T-helper 2 cell treated with Interferon-gamma antibody and Interleukin-4, amounts not matched to agents 5 μg/mL and 100 μg/mL, for 36 hours (primary cell): ENCODE measurements around the gene APLF.
A peak's percentile ranks its signal among the peaks of the same experiment; 100 is the strongest.
"Not testable (repeated sequence)": the region's sequence is repeated elsewhere in the genome, so short reads cannot be mapped to it uniquely, and the experiment has no call there.

Source experiments
- DNase-seq: peaks from one replicate; pipeline ENCODE4 v3.0.0; 2021; ENCODE audit warnings: low spot score
- H3K27ac Mint-ChIP-seq: one replicate; pipeline ENCODE4 v1.8.0; 2021; ENCODE audit warnings: mild to moderate bottlenecking, mixed read lengths
- H3K27me3 Mint-ChIP-seq: one replicate; pipeline ENCODE4 v1.8.0; 2021; ENCODE audit warnings: low read depth, mixed read lengths
- H3K36me3 Mint-ChIP-seq: one replicate; pipeline ENCODE4 v1.8.0; 2021; ENCODE audit warnings: low read depth, mixed read lengths
- H3K4me1 Mint-ChIP-seq: one replicate; pipeline ENCODE4 v1.8.0; 2021; ENCODE audit warnings: low read depth, mixed read lengths
- H3K4me3 Mint-ChIP-seq: one replicate; pipeline ENCODE4 v1.8.0; 2022; ENCODE audit warnings: mild to moderate bottlenecking, moderate library complexity, mixed read lengths
- H3K9me3 Mint-ChIP-seq: one replicate; pipeline ENCODE4 v1.8.0; 2021; ENCODE audit warnings: mixed read lengths

Gene APLF

DNA sequence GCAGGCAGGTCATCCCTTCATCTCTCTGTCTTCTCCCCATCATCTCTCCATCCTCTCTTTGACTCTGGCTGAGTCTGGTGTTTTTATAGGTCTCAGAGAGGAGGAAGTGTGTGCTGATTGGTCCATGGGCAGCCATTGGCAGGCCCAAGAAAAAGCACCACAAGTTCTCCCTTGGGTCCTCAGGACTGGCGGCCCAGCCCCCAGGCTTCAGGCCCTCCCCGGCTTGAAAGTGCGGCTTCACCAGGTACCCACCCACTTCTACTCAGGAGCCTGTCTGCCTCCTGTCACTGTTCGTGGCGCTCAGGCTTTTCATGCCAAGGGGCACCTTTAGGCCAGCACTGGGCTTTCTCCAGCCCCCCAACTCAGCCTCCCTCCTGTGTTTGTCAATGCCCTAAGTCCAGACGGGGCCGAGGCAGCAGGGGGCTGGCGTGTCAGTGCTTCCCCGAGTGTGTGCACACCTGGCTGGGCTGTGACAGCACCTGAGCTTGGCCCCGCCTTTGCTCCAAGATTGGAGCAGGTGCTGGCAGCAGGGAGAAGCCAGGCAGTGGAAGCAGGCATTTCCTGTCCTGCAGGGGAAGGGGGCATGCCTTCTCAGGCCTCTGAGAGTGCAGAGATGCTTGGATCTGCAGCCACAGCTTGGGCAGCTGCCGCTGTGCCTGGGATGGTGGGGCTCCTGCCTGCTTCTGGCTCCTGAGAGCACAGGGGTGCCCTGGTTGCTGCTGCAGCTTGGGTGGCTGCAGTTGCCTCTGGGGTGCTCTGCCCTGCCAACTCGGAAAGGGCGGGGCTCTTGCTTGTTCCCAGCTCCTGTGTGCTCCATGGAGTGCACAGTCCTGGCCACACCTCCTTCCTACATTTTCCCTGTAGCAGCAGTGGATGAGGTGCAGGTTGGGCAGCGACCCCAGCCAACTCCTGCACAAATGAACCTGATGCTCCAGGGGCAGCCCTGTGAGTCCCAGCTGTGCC is 34.4 kb upstream of the APLF start:
- peaks cover 11% of the 10 kb centered on the region for H3K27me3 Mint-ChIP-seq
- H3K27ac Mint-ChIP-seq: no peak overlapping the region
- peaks cover 4% of the 10 kb centered on the region for H3K4me1 Mint-ChIP-seq
- no peak overlapping the region for H3K4me3 Mint-ChIP-seq
- no peak for DNase-seq
- H3K36me3 Mint-ChIP-seq: no peaks in the 10 kb centered on the region
- no peaks in the 10 kb centered on the region for H3K9me3 Mint-ChIP-seq

DNA sequence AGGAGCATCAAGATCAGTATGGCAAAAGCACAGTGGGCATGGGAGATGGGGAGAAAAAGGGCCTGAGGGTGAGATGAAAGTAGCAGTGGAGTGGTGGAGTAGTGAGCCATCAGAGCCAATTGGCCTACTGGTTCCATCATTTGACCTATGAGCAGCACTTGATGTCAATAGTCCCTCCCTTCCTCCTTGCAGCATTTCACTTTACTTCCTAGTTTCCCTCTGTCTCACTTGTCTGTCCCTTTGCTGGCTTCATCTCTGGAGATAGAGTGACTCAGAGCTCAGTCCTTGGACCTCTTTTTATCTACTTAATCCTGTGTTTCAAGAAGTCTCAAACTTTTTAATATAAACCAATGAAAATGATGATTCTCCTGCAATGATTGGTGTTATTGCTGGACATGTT is 32.4 kb upstream of the APLF start:
- H3K36me3 Mint-ChIP-seq: no peaks in the 10 kb centered on the region
- no peaks in the 10 kb centered on the region for H3K9me3 Mint-ChIP-seq
- no peak overlapping the region for H3K27ac Mint-ChIP-seq
- no peak overlapping the region for H3K4me3 Mint-ChIP-seq
- peaks cover 9% of the 10 kb centered on the region for H3K27me3 Mint-ChIP-seq
- H3K4me1 Mint-ChIP-seq: peaks cover 4% of the 10 kb centered on the region
- no peak for DNase-seq

DNA sequence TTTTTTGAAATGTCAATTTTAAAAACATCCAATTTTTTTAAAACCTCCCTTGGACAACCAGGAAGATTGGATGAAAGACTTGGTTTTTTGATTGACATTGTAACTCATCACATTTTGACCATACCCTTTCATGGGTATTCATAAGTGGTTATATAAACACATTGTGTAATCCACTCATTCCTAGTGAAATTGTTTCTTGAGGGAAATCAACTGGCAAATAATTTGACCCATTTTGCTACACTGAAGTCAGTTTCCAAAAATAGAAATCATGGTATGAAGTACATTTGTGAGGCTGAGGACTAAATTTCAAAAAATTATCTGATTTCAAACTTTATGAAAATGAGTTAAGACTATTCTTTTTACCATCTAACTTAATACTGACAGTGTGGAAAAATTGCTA is 31.8 kb upstream of the APLF start:
- Mint-ChIP-seq H3K36me3 (no peaks in the 10 kb centered on the region), H3K27me3 (peaks cover 7% of the 10 kb centered on the region), H3K4me3 (no peak overlapping the region), H3K4me1 (peaks cover 7% of the 10 kb centered on the region), H3K9me3 (no peaks in the 10 kb centered on the region), H3K27ac (no peak overlapping the region)
- no peak for DNase-seq

DNA sequence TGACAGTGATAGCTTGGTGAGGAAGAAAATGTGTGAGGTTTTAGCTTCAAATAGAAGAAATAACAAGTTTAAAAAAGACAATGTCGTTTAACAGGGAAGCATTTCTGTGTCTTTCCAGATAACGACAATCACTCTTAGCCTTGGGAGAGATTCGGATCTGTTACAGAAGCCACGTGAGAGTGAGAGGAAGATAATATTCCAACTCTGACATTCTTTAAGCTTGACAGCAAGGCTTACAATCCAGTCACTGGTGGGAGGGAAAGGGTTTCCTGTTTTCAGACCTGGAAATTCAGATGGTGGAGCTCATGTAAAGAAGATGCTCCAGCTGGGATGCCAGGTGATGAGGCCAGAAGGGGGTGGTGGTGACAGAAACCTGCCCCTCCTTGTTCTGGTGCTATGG is 31.1 kb upstream of the APLF start:
- Mint-ChIP-seq H3K36me3 (no peaks in the 10 kb centered on the region), H3K4me1 (peaks cover 10% of the 10 kb centered on the region), H3K9me3 (no peaks in the 10 kb centered on the region), H3K4me3 (no peak overlapping the region), H3K27ac (no peak overlapping the region), H3K27me3 (peaks cover 7% of the 10 kb centered on the region)
- no peak for DNase-seq

DNA sequence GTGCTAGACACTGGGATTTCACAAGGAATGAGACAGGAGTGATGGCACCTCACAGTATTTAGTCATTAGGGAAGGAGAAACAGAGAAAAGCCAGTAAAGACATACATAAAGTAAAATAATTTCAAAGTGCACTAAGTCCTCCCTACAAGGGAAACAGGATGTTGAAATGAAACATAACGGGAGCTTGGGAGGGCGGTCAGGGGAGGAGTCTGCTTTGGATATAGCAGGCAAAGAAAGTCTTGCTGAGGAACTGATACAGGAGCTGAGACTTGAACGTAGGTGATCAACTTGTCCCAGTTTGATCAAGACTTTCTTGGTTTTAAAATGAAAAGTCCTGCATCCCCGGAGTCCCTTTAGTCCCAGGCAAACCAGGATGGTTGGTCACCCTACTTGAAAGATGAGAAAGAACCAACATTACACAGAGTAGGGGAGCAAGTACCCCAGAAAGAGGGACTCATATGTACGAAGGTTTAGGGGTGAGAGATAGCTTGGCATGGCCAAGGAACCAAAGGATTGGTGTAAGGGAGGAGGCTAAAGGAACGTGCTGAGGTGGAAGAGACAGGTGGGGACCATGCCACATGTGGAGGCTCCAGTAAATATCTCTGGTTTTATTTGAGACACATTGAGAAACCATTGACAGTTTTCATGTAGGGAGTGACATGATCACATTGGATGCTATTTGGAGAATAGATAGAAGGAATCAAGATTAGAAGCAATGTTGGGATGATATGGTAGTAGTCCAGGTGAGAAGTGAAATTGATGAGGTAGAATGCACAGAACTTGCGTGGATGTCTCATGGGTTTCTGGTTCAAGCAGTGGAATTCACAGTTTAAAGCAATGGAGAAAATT is 28.7 kb upstream of the APLF start:
- peaks cover 15% of the 10 kb centered on the region for H3K4me1 Mint-ChIP-seq
- no peaks in the 10 kb centered on the region for H3K36me3 Mint-ChIP-seq
- peaks cover 11% of the 10 kb centered on the region for H3K27me3 Mint-ChIP-seq
- no peak for DNase-seq
- H3K9me3 Mint-ChIP-seq: no peaks in the 10 kb centered on the region
- H3K4me3 Mint-ChIP-seq: no peak overlapping the region
- no peak overlapping the region for H3K27ac Mint-ChIP-seq

DNA sequence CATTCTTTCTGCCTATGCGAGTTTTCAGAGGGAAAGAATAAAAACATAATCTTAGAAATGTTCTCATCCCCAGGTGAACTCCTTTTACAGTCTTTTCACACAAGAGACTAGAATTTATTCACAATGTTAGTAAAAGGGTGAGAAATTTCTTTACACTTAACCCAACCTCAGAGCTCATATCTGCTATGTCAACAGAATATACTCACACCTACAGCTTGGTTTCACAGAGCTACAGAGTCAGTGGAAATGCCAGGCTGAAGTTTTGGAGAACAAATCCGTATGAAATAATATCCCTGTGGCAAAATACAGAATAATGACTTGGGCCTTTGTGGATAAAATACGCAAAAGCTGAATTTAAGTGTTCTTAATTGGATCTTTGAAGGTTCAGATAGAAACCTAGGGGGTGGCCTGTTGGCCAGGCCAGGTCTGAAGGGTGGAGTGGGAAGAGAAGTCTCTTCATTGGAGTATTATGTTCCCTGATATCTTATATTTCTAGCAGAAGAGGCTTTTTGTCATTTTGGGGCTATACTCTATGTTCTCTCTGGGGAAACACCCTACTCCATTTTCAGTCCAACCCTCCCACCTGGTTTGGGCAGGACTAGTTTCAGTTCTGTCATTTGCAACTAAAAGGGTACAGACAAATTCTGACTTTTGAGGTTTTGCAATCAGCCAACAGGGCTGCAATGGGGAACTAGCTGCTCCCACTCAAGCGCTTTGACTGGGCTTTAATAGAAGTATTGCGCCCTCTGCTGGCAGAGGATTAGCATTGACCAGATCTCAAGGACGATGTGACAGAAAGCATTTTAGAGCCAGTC is 26.0 kb upstream of the APLF start:
- H3K4me1 Mint-ChIP-seq: peaks cover 12% of the 10 kb centered on the region
- peak; percentile 85 for DNase-seq
- peak overlapping the region; percentile 68 for H3K27ac Mint-ChIP-seq
- no peak overlapping the region for H3K4me3 Mint-ChIP-seq
- no peaks in the 10 kb centered on the region for H3K36me3 Mint-ChIP-seq
- peaks cover 12% of the 10 kb centered on the region for H3K27me3 Mint-ChIP-seq
- H3K9me3 Mint-ChIP-seq: no peaks in the 10 kb centered on the region

DNA sequence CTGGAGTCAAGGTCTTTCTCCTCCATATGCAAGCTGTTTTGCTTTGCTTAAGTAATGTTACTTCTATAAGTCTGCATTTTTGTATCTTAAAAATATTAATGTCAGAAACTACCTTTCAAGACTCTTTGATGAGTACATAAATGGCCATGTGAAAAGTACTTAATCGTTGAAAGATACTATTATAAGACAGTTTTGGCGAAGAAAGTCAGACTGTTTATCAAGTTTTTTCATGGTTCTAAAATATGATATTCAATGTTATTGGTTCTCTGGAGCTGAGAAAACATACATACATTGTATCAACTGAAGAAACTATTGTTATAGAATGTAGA is 25.4 kb upstream of the APLF start:
- H3K36me3 Mint-ChIP-seq: no peaks in the 10 kb centered on the region
- H3K9me3 Mint-ChIP-seq: no peaks in the 10 kb centered on the region
- no peak overlapping the region for H3K4me3 Mint-ChIP-seq
- no peak overlapping the region for H3K27ac Mint-ChIP-seq
- peaks cover 12% of the 10 kb centered on the region for H3K4me1 Mint-ChIP-seq
- H3K27me3 Mint-ChIP-seq: peaks cover 8% of the 10 kb centered on the region
- DNase-seq: no peak

DNA sequence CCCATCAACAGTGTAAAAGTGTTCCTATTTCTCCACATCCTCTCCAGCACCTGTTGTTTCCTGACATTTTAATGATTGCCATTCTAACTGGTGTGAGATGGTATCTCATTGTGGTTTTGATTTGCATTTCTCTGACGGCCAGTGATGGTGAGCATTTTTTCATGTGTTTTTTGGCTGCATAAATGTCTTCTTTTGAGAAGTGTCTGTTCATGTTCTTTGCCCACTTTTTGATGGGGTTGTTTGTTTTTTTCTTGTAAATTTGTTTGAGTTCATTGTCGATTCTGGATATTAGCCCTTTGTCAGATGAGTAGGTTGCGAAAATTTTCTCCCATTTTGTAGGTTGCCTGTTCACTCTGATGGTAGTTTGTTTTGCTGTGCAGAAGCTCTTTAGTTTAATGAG is 21.0 kb upstream of the APLF start:
- H3K36me3 Mint-ChIP-seq, H3K4me3 Mint-ChIP-seq, H3K27me3 Mint-ChIP-seq, DNase-seq, H3K9me3 Mint-ChIP-seq, H3K27ac Mint-ChIP-seq, H3K4me1 Mint-ChIP-seq: not testable (repeated sequence)

DNA sequence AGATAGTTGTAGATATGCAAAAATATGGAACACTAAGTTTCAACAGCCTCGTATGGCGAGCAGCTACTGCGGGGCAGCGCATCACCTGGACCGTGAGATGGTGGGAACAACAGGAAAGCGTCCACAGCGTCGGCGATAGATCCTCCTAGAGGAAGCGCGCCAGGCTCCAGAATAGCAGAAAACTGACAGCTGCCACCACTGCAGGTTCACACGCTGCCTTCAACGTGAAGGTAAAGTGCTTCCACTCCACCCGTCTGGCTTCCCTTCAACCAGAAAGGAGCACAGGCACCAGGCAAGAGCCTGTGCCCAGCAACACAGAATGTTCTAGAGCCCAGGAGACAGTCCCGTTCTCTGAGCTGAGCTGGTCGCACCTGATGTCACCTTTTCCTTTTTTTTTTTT is 20.3 kb upstream of the APLF start:
- H3K4me3 Mint-ChIP-seq: no peak overlapping the region
- DNase-seq: no peak
- no peaks in the 10 kb centered on the region for H3K36me3 Mint-ChIP-seq
- peaks cover under 1% of the 10 kb centered on the region for H3K4me1 Mint-ChIP-seq
- H3K27ac Mint-ChIP-seq: no peak overlapping the region
- no peaks in the 10 kb centered on the region for H3K9me3 Mint-ChIP-seq
- peaks cover 8% of the 10 kb centered on the region for H3K27me3 Mint-ChIP-seq

DNA sequence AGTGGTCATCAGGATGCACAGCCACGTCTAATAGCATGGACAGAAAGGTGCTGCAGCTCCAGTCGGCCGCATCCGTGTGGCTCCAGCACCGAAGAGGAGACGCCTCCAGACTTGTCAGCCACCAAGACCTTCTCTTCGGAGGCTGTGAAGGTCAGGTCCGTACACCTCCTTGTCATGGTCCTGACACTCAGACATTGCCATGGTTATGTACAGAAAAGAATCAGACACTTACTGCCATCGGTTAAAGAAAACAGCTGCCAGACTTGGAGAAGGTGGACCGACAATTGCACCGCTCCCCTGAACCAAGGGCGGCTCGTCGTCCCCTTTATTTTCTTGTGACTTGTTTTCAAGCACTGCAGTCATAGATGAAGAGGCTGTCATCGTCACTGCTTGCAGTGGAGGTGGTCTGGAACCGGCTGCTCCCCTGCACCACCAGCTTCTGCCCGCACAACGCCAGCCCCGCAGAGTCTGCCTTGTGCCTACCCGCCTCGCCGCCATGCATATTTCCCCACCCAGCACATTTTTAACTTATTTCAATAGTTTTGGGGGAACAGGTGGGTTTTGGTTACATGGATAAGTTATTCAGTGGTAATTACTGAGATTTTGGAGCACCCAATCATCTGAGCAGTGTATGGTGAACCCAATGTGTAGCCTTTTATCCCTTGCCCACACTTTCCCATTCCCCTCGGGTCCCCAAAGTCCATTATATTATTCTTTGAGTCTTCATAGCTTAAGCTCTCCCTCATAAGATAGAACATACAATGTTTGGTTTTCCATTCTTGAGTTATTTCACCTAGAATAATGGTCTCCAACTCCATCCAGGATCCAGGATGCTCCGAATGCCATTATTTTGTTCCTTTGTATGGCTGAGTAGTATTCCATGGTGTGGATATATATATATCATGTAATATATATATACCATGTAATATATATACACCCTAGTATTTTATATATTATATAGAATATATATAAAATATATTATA is 18.4 kb upstream of the APLF start:
- Mint-ChIP-seq H3K27ac (no peak overlapping the region), H3K4me1 (peaks cover 7% of the 10 kb centered on the region), H3K27me3 (peaks cover 3% of the 10 kb centered on the region), H3K9me3 (no peaks in the 10 kb centered on the region), H3K36me3 (no peaks in the 10 kb centered on the region), H3K4me3 (no peak overlapping the region)
- no peak for DNase-seq

DNA sequence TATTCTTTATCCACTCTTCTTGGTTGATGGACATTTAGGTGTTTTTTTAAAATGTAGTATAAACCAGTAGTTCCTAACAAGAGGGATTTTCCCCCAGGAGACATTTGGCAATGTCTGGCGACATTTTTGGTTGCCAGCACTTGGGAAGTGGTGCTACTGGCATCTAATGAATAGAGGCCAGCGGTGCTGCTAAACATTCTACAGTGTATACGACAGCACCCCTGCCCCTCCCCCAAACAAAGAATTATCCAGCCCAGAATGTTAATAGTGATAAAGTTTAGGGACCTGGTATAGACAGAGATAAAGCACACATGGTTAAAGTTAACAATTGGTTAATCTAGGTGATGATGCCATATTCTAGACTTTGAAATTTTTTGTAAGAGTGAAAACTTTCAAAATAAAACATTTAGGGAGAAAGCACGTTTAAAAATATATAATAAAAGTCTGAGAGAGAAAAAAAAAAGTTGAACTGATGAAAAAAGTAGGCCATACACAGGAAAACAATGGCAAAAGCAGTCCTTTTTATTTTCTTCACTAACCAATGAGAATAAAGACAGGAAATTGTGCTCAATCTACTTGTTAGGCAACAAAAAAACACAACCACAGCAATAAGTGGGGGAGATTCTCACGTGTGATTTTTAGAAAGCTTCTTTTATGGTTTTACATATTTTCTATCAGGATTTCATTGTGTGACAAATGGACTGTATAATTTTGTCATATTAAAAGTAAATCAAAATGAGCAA is 15.1 kb upstream of the APLF start:
- no peaks in the 10 kb centered on the region for H3K9me3 Mint-ChIP-seq
- peaks cover 7% of the 10 kb centered on the region for H3K4me1 Mint-ChIP-seq
- H3K4me3 Mint-ChIP-seq: no peak overlapping the region
- H3K27ac Mint-ChIP-seq: no peak overlapping the region
- H3K27me3 Mint-ChIP-seq: no peaks in the 10 kb centered on the region
- no peak for DNase-seq
- H3K36me3 Mint-ChIP-seq: no peaks in the 10 kb centered on the region

DNA sequence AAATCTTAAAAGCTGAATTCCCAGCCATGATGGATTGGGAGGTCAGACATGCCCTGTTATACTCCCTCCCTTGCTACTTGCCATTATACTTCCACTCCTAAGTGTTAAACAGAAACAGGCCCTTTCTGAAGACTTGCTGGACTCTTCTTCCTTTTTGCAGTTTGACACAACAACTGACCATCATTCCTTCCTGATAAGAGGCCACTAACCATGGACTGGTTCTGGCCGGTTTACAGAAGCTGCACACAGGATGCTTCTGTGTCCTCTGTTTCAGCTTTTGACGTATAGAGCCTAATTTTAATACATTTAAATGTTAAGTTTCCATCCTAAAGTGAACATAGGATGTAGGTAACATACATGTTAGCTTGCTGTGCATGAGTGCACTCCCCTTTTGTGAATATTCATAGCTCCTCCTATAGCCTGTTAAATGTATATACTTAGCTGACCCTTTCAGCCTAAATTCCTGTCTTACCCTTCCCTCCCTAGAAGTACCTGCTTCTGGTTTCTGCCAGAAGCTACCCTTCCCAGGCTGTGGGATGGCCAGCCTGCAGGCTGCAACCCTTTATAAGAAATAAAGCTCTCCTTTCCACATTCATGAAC is 13.5 kb upstream of the APLF start:
- Mint-ChIP-seq H3K27ac (no peak overlapping the region), H3K4me3 (no peak overlapping the region), H3K4me1 (peaks cover 7% of the 10 kb centered on the region), H3K9me3 (no peaks in the 10 kb centered on the region), H3K27me3 (no peaks in the 10 kb centered on the region), H3K36me3 (no peaks in the 10 kb centered on the region)
- no peak for DNase-seq
